Brain microvascular endothelial cell (primary cell): ENCODE data around the gene WDR7.

ENCODE experiments used
- DNase-seq: peaks from one replicate; pipeline ENCODE4 v3.0.0-alpha.2; 2020
- H3K27ac ChIP-seq: fragments of 250-450 bp; sonication (Bioruptor Pico); 2 replicates; pipeline ENCODE4 v1.5.1; 2020; ENCODE audit warnings: mild to moderate bottlenecking, moderate library complexity
- H3K27me3 ChIP-seq: fragments of 250-450 bp; sonication (Bioruptor Pico); replicated peaks from 2 replicates; pipeline ENCODE4 v1.5.1; 2020; ENCODE audit warnings: mild to moderate bottlenecking
- H3K36me3 ChIP-seq: fragments of 250-450 bp; sonication (Bioruptor Pico); replicated peaks from 2 replicates; pipeline ENCODE4 v1.5.1; 2020; ENCODE audit warnings: mild to moderate bottlenecking
- H3K4me3 ChIP-seq: 2 replicates; pipeline ENCODE4 v1.5.1; 2011; ENCODE audit warnings: low read depth, mild to moderate bottlenecking, control low read depth, low read length, moderate library complexity
- CTCF ChIP-seq: IDR thresholded peaks from 2 replicates; pipeline ENCODE4 v1.5.1; 2011; ENCODE audit warnings: low read depth, mild to moderate bottlenecking, moderate library complexity, low read length, control low read depth, inconsistent platforms; ENCODE audit errors: missing control alignments
- in situ Hi-C: cut with HindIII; loops from 2 replicates; pipeline ENCODE4 v1.10.0; 2017; ENCODE audit warnings: low sequenced_read_pairs, low pct_ligation_motif_present

WDR7 gene

GRCh38 chr18:56873441-56874140, 222.4 kb downstream of the WDR7 start:
- no peaks in the 10 kb centered on the region for H3K27me3 ChIP-seq
- in situ Hi-C loops = no loop called here
- no peak for DNase-seq

GRCh38 chr18:56878711-56879110, 227.6 kb downstream of the WDR7 start:
- Histone ChIP-seq H3K27me3 (no peaks in the 10 kb centered on the region), H3K27ac (no peak overlapping the region), H3K4me3 (no peak overlapping the region), H3K36me3 (no peaks in the 10 kb centered on the region)
- in situ Hi-C loops = no loop called here
- no peak for TF ChIP-seq CTCF
- DNase-seq = no peak

More at GRCh38 chr18:56873441-56874140, 222.4 kb downstream of the WDR7 start:
- H3K27ac ChIP-seq = no peak overlapping the region
- no peak for TF ChIP-seq CTCF
- H3K36me3 ChIP-seq = no peaks in the 10 kb centered on the region
- no peak overlapping the region for H3K4me3 ChIP-seq

GRCh38 chr18:56884511-56884910, 233.4 kb downstream of the WDR7 start:
- in situ Hi-C loops = no loop called here
- no peak for DNase-seq
- H3K36me3 ChIP-seq = no peaks in the 10 kb centered on the region
- H3K27ac ChIP-seq = no peak overlapping the region
- no peak overlapping the region for H3K4me3 ChIP-seq
- H3K27me3 ChIP-seq = no peaks in the 10 kb centered on the region
- TF ChIP-seq CTCF = no peak

- Histone ChIP-seq H3K27ac (no peak overlapping the region), H3K4me3 (no peak overlapping the region), H3K27me3 (no peaks in the 10 kb centered on the region), H3K36me3 (no peaks in the 10 kb centered on the region)
- DNase-seq = no peak
- in situ Hi-C loops = no loop called here
- TF ChIP-seq CTCF = no peak
Observed at GRCh38 chr18:56888978-56889377, 237.8 kb downstream of the WDR7 start.

GRCh38 chr18:56889621-56890020, 238.5 kb downstream of the WDR7 start:
- no peaks in the 10 kb centered on the region for H3K36me3 ChIP-seq
- H3K27ac ChIP-seq = peak overlapping the region; percentile 74
- DNase-seq = no peak
- in situ Hi-C loops = no loop called here
- no peaks in the 10 kb centered on the region for H3K27me3 ChIP-seq
- no peak for TF ChIP-seq CTCF
- H3K4me3 ChIP-seq = no peak overlapping the region

GRCh38 chr18:56890632-56891031, 239.5 kb downstream of the WDR7 start:
- in situ Hi-C loops = no loop called here
- DNase-seq = peak; percentile 94
- H3K4me3 ChIP-seq = no peak overlapping the region
- H3K27me3 ChIP-seq = no peaks in the 10 kb centered on the region
- peak overlapping the region; percentile 74 for H3K27ac ChIP-seq
- no peaks in the 10 kb centered on the region for H3K36me3 ChIP-seq
- TF ChIP-seq CTCF = no peak
